K562 (cell line): Measurements from ENCODE around the gene CNPY4. TPM values are rescaled to one million over a fixed set of nuclear protein-coding genes. Genes with fewer than 3 reads are reported as not detected.

ENCODE experiments used
- CHD2 ChIP-seq: IDR thresholded peaks from 2 replicates; pipeline ENCODE4 v1.6.1; 2011; ENCODE audit warnings: low read depth, low read length
- FOXJ3 ChIP-seq: sonication (generic); formaldehyde crosslinking; IDR thresholded peaks from 2 replicates; pipeline ENCODE4 v1.4.0; 2020; ENCODE audit warnings: mild to moderate bottlenecking, missing genetic modification reagents
- KLF16 ChIP-seq: IDR thresholded peaks from 2 replicates; pipeline ENCODE4 v1.6.1; 2016; ENCODE audit warnings: antibody characterized with exemption
- MTA3 ChIP-seq: fragments of 450-650 bp; formaldehyde crosslinking; IDR thresholded peaks from 2 replicates; pipeline ENCODE4 v1.6.1; 2017; ENCODE audit warnings: mild to moderate bottlenecking, borderline replicate concordance
- SMAD1 ChIP-seq: fragments of 150-350 bp; IDR thresholded peaks from 2 replicates; pipeline ENCODE4 v1.6.1; 2014; ENCODE audit warnings: low read length, low read depth; ENCODE audit not compliant: partially characterized antibody
- ZFX ChIP-seq: sonication (generic); formaldehyde crosslinking; IDR thresholded peaks from 2 replicates; pipeline ENCODE4 v1.8.0; 2022; ENCODE audit warnings: mild to moderate bottlenecking, missing genetic modification reagents, moderate library complexity
- ZNF224 ChIP-seq: sonication (generic); formaldehyde crosslinking; IDR thresholded peaks from 2 replicates; pipeline ENCODE4 v1.8.0; 2022; ENCODE audit warnings: mild to moderate bottlenecking, missing genetic modification reagents
- ZNF408 ChIP-seq: fragments of 250-450 bp; sonication (Bioruptor Pico); IDR thresholded peaks from 2 replicates; pipeline ENCODE4 v1.4.0; 2020; ENCODE audit warnings: low read depth, mild to moderate bottlenecking, moderate library complexity
- polyA plus RNA-seq, 8 experiments: library from polyadenylated mRNA; depleted of rRNA in 4 of 8; stranded (reverse) in 5 of 8; unstranded in 3 of 8; fragments of >200 nt; fragmentation: Nextera tagmentation in 2 of 8; fragmentation: Illumina TruSeq in 1 of 8; extraction: Ambion mirVana in 2 of 8; extraction: Trizol in 1 of 8; gene quantifications; 2 replicates each; pipeline versions ENCODE4 v1.2.1 to v1.2.3, GENCODE V29; 2011 to 2014; ENCODE audit warnings: inconsistent platforms in 1 of 8, missing spikeins in 1 of 8
- total RNA-seq, 7 experiments: library from RNA; depleted of rRNA in 6 of 7; stranded (reverse); fragments of >200 nt in 6 of 7; fragmentation: Illumina TruSeq in 2 of 7; extraction: Trizol in 2 of 7; gene quantifications; 2 replicates each; pipeline versions ENCODE4 v1.2.1 to v1.2.3, GENCODE V29; 2011 to 2021; ENCODE audit warnings: low replicate concordance in 1 of 7
- TF ChIP-seq, protein P1 (sequence below): sonication (generic); formaldehyde crosslinking; IDR thresholded peaks from 2 replicates; pipeline ENCODE4 v1.4.0; 2020; ENCODE audit warnings: mild to moderate bottlenecking, missing genetic modification reagents
- TF ChIP-seq, protein P2 (sequence below): fragments of 250-450 bp; sonication (Bioruptor Pico); IDR thresholded peaks from 2 replicates; pipeline ENCODE4 v1.4.0; 2020
- TF ChIP-seq, protein P3 (sequence below): fragments of 450-650 bp; IDR thresholded peaks from 2 replicates; pipeline ENCODE4 v1.6.1; 2016; ENCODE audit warnings: low read depth, mild to moderate bottlenecking, moderate library complexity
- TF ChIP-seq, protein P4 (sequence below), 2 experiments: IDR thresholded peaks in 1 of 2; conservative IDR thresholded peaks in 1 of 2; 2 replicates each; pipeline ENCODE4 v1.6.1; 2016; ENCODE audit warnings: low read depth in 2 of 2, mild to moderate bottlenecking in 1 of 2, missing compliant biosample characterization in 1 of 2, missing genetic modification characterization in 1 of 2, moderate library complexity in 1 of 2
- TF ChIP-seq, protein P5 (sequence below): sonication (generic); formaldehyde crosslinking; IDR thresholded peaks from 2 replicates; pipeline ENCODE4 v1.8.0; 2023; ENCODE audit warnings: mild to moderate bottlenecking, missing genetic modification reagents
- TF ChIP-seq, protein P6 (sequence below): sonication (generic); formaldehyde crosslinking; IDR thresholded peaks from 2 replicates; pipeline ENCODE4 v1.8.0; 2022; ENCODE audit warnings: mild to moderate bottlenecking, low read depth, missing genetic modification reagents

CNPY4 gene
- total and polyA plus RNA-seq, 9 of the 15 experiments (the other 6 are each of a cell fraction or from before 2014, with no cell fraction given): 1.9 to 11.2 (median 7.0) TPM

DNA sequence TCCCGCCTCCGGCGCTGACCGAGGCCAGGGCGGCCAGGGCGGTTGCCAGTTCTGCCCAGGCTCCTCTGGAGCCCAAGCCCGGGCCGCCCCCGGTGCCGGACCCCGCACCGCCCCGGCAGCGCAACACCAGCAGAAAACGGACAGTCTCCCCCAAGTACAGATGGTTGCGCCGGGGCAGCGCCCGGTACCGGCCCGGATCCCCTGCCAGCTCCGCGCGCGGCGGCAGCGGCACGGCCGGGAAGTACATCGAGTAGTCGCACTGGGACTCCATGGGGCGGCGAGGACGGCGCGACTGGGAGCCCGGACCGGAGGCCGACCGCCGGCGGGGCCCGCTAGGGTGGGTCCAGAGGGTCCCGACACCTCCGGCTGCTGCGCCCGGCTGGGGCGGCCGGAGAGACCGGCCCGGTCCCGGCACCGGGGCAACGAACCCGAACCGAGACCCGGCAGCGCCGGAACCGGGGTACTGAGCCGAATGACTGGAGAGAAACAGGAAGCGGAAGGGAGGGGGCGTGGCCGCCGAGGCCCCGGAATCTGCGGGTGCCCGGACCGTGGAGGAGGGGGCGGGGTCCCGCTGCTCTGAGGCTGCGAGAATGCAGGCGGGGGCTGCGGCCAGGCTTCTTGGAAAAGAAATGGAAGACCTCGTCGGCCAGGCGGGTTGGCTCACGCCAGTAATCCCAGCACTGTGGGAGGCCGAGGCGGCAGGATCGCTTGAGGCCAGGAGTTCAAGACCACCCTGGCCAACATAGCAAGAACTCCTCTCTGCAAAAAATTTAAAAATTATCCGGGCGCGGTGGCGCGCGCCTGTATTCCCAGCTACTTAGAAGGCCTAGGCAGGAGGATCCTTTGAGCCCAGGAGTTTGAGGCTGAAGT lies 39.0 kb downstream of the CNPY4 start, which contains the start of gene TRAPPC14 (continued):
- TF ChIP-seq, protein P1, sequence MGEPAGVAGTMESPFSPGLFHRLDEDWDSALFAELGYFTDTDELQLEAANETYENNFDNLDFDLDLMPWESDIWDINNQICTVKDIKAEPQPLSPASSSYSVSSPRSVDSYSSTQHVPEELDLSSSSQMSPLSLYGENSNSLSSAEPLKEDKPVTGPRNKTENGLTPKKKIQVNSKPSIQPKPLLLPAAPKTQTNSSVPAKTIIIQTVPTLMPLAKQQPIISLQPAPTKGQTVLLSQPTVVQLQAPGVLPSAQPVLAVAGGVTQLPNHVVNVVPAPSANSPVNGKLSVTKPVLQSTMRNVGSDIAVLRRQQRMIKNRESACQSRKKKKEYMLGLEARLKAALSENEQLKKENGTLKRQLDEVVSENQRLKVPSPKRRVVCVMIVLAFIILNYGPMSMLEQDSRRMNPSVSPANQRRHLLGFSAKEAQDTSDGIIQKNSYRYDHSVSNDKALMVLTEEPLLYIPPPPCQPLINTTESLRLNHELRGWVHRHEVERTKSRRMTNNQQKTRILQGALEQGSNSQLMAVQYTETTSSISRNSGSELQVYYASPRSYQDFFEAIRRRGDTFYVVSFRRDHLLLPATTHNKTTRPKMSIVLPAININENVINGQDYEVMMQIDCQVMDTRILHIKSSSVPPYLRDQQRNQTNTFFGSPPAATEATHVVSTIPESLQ (CRISPR knock-in tag): 0 out of 2 replicates have a peak, but pooled peaks have one; percentile 32
- TF ChIP-seq, protein P2, sequence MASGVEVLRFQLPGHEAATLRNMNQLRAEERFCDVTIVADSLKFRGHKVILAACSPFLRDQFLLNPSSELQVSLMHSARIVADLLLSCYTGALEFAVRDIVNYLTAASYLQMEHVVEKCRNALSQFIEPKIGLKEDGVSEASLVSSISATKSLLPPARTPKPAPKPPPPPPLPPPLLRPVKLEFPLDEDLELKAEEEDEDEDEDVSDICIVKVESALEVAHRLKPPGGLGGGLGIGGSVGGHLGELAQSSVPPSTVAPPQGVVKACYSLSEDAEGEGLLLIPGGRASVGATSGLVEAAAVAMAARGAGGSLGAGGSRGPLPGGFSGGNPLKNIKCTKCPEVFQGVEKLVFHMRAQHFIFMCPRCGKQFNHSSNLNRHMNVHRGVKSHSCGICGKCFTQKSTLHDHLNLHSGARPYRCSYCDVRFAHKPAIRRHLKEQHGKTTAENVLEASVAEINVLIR (CRISPR knock-in tag): no peak
- TF ChIP-seq, protein P3, sequence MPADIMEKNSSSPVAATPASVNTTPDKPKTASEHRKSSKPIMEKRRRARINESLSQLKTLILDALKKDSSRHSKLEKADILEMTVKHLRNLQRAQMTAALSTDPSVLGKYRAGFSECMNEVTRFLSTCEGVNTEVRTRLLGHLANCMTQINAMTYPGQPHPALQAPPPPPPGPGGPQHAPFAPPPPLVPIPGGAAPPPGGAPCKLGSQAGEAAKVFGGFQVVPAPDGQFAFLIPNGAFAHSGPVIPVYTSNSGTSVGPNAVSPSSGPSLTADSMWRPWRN: peak; percentile 76; the same call in 1 of the 2 replicates
- TF ChIP-seq, protein P4, sequence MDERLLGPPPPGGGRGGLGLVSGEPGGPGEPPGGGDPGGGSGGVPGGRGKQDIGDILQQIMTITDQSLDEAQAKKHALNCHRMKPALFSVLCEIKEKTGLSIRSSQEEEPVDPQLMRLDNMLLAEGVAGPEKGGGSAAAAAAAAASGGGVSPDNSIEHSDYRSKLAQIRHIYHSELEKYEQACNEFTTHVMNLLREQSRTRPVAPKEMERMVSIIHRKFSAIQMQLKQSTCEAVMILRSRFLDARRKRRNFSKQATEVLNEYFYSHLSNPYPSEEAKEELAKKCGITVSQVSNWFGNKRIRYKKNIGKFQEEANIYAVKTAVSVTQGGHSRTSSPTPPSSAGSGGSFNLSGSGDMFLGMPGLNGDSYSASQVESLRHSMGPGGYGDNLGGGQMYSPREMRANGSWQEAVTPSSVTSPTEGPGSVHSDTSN (CRISPR knock-in tag; IDR thresholded peaks at IDR 0.05; ENCODE audit: low read depth): no peak
- TF ChIP-seq, protein P4 (tag; conservative IDR thresholded peaks at IDR 0.05; ENCODE audit: low read depth): no peak
- TF ChIP-seq SMAD1 (peak; percentile 17), FOXJ3 (CRISPR knock-in tag) (no peak), CHD2 (peak; percentile 33), ZNF408 (CRISPR knock-in tag) (no peak), ZNF224 (CRISPR knock-in tag) (no peak), ZFX (CRISPR knock-in tag) (peak; percentile 83), MTA3 (no peak; the same call in 1 of the 2 replicates), KLF16 (peak; percentile 70; the same call in 1 of the 2 replicates)
- TF ChIP-seq, protein P5, sequence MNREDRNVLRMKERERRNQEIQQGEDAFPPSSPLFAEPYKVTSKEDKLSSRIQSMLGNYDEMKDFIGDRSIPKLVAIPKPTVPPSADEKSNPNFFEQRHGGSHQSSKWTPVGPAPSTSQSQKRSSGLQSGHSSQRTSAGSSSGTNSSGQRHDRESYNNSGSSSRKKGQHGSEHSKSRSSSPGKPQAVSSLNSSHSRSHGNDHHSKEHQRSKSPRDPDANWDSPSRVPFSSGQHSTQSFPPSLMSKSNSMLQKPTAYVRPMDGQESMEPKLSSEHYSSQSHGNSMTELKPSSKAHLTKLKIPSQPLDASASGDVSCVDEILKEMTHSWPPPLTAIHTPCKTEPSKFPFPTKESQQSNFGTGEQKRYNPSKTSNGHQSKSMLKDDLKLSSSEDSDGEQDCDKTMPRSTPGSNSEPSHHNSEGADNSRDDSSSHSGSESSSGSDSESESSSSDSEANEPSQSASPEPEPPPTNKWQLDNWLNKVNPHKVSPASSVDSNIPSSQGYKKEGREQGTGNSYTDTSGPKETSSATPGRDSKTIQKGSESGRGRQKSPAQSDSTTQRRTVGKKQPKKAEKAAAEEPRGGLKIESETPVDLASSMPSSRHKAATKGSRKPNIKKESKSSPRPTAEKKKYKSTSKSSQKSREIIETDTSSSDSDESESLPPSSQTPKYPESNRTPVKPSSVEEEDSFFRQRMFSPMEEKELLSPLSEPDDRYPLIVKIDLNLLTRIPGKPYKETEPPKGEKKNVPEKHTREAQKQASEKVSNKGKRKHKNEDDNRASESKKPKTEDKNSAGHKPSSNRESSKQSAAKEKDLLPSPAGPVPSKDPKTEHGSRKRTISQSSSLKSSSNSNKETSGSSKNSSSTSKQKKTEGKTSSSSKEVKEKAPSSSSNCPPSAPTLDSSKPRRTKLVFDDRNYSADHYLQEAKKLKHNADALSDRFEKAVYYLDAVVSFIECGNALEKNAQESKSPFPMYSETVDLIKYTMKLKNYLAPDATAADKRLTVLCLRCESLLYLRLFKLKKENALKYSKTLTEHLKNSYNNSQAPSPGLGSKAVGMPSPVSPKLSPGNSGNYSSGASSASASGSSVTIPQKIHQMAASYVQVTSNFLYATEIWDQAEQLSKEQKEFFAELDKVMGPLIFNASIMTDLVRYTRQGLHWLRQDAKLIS (CRISPR knock-in tag): peak; percentile 57; the same call in 1 of the 2 replicates
- TF ChIP-seq, protein P6, sequence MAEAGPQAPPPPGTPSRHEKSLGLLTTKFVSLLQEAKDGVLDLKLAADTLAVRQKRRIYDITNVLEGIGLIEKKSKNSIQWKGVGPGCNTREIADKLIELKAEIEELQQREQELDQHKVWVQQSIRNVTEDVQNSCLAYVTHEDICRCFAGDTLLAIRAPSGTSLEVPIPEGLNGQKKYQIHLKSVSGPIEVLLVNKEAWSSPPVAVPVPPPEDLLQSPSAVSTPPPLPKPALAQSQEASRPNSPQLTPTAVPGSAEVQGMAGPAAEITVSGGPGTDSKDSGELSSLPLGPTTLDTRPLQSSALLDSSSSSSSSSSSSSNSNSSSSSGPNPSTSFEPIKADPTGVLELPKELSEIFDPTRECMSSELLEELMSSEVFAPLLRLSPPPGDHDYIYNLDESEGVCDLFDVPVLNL (CRISPR knock-in tag): no peak
